CD4-positive, alpha-beta T cell treated with Interleukin-17A for 1 hour (primary cell): ENCODE results near the gene SPTBN5.
A peak's percentile ranks its signal among the peaks of the same experiment; 100 is the strongest.

Experiments used
- DNase-seq: peaks from one replicate; pipeline ENCODE4 v3.0.0-alpha.2; 2020

Gene SPTBN5

DNA sequence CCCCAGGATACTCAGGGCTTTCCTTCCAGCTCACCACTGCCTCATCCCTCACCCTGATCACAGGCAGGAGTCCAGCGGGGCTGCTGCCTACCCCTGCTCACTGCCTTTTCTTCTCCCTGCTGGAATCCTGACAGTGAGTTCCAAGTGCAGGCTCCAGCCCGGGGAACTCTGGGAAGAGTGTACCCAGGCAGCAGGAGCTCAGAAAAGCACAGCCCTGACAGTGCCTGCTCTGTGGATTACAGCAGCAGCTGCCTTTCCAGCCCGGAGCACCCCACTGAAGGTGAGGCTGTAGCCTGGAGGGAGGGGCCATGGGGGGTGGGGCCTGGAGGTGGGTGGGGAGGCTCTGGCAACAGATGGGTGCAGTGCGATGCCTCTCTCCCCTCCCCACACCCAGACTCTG, 72.0 kb downstream of the SPTBN5 start:
- DNase-seq, result no peak

DNA sequence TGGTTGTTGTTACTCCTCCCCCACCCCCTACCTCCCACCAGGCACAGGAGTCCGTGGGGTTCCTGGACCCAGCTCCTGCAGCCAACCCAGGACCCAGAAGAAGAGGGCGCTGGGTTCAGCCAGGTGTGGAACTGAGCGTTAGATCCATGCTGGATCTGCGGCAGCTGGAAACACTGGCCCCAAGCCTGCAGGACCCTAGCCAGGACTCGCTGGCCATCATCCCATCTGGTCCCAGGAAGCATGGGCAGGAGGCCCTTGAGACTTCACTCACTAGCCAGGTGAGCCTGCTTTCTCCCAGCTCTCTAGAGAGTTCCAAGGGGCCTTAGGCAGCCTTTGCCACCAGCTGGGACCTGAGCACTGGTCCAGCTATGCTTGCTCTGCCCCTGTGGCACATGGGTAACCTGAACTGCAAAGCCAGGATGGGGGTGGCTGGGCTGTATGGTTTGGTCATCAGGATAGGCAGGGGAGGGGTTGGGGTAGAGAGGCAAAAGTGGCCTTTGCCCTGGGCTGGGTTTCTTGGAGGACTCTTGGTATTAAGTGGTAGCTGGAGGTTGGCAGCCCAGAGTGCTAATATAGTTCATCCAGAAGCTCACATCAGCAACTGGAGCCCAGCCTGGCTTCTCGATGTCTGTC, 72.9 kb downstream of the SPTBN5 start:
- DNase-seq, result no peak

DNA sequence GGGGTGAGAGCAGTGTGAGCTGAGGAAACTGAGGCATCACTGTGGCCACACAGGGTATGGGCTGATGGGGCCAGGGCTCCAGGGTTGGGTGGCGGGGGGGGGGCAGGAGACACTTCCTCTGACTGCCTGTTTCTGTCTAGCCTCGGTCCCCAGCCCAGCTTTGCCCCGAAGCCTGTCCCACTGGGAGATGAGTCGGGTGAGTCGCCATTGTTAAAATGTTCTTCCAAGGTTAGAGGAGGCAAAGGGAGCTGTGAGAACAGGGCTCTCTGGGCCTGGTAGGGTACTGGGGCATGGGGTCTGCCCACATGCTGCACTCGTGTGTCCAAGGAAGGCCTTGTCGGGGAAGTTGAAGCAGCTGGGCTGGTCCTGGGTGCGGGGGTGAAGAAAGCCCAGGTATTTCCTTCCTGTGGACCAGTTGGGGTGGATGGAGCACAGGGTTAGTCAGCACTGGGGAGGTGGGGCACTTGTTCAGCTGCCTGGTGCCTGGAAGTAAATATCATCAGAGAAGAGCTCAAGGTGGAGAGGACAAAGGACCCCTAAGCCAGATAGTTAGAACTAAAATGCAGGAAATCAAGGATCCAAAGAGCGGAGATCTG, 74.3 kb downstream of the SPTBN5 start:
- DNase-seq, result no peak

DNA sequence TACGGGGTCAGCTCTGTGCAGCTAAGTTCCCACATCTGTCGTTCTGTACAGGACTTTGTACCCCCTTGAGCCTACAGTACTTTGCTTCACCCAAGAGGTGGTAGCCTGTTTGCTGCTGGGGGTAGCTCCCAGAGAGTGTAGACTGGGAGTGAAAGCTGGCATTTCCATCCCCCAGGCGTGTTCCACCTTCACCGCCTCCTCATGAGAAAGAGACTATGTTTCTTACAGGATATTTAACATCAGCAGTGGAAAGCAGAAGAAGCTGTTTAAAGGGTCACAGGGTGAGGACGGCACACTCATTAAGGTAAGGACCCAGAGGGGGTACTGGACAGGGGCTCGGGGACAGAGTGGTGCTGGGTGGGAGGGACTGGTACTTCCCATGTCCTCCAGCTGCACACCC, 76.1 kb downstream of the SPTBN5 start:
- DNase-seq, result no peak

DNA sequence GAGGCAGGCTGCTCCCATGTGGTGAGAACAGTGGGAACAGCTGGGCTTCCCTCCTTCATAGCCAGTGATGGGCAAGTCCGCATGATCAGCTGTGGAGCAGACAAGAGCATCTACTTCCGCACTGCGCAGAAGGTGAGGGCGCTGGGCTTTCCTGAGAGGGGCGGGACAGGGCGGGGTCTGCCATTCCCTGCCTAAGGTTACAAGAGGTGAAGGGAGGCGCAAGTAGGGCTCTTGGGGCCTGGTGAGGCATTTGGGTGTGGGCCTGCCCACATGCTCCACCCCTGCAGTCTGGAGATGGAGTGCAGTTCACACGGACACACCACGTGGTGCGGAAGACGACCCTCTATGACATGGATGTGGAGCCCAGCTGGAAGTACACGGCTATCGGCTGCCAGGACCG, 76.5 kb downstream of the SPTBN5 start:
- no peak for DNase-seq

DNA sequence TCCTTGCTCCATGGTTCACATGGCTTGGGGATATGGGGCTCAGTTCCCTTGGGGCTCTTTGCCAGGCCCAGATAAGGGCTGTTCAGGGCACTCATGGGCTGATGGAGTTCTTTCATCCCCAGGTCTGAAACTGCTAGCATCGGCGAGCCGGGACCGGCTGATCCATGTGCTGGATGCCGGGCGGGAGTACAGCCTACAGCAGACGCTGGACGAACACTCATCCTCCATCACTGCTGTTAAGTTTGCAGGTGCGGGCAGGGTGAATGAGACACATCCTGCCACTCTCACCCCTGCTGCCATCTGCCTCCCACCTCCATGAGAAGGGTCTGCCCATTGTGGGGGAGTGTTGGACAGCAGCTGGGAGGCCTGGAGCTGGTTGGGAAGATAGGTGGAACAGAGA, 77.1 kb downstream of the SPTBN5 start:
- DNase-seq, result no peak

DNA sequence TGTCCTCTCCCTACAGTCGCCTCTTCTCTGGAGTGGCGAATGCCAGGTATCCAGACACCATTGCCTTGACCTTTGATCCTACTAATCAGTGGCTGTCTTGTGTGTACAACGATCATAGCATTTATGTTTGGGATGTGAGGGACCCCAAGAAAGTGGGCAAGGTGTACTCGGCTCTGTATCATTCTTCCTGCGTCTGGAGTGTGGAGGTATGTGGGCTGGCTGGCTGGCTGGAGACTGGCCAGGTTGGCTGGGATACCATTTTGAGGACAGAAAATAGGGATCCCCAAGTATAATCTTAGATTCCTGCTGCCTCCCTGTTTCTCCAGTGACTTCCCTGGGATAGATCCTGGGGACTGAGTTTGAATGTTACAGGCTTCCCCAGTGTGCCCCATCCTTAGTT, 79.3 kb downstream of the SPTBN5 start:
- no peak for DNase-seq

DNA sequence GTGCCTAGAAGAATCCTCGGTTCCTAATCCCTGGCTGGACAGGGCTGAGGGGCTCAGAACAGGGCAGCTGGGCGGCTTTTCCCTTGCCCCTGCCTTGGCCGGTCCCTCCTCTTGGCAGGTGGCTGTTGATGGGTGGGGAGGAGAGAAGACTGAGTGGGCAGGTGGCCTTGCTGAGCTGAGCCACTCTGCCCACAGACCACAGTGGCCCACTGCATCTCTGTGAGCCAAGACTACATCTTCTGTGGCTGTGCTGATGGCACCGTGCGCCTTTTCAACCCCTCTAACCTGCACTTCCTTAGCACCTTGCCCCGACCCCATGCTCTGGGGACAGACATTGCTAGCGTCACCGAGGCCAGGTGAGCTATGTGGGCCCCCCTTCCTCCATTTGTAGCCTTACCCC, 80.4 kb downstream of the SPTBN5 start:
- no peak for DNase-seq

DNA sequence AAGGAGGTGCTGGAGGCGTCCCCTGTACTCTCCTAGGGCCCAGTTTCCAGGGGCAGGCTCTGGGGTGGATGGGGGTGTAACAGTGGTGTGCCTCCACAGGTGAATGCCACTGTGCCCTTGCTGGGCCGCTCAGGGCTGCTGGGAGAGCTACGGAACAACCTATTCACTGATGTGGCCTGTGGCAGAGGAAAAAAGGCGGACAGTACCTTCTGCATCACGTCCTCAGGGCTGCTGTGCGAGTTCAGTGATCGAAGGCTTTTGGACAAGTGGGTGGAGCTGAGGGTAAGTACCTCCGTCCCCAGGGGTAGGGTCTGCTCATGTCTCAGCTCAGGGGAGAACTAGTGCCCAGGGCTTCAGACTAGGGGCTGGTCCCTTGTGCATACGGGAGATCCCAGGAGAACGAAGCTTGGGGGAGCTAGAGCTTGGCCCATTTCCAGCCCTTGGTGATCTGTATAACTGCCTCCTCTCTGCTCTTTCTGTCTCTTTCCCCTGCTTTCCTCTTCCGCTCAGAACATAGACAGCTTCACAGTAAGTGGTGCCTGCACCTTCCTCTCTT, 81.0 kb downstream of the SPTBN5 start:
- no peak for DNase-seq

DNA sequence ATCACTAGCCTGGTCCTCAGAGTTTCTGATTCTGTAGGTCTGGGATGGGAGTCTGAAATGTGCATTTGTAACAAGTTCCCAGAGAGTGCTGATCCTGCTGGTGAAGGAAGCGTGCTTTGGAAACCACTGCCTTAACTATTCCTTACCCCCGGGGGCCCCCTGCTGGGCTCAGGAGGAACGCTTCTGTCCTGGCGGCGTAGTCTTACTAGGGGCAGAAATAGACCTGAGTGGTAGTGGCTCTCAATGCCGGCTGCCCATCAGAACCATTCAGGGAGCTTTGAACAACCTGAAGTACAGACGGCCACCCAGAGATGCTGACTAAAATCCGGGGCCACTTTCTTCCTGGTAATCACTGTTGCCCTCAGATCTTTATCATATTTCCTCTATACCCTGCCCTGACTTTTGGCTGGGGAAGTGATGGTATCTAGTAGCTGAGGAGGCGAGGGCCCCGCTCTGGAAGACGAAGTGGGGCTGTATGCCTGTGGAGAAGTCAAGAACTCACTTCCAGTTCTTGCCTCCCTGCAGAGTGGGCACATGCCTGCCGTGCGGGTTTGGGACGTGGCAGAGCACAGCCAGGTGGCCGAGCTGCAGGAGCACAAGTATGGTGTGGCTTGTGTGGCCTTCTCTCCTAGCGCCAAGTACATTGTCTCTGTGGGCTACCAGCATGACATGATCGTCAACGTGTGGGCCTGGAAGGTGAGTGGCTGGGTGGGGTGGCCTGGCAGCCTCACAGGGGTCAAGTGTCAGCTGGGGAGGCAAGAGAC, 82.2 kb downstream of the SPTBN5 start:
- peak; percentile 80 for DNase-seq

DNA sequence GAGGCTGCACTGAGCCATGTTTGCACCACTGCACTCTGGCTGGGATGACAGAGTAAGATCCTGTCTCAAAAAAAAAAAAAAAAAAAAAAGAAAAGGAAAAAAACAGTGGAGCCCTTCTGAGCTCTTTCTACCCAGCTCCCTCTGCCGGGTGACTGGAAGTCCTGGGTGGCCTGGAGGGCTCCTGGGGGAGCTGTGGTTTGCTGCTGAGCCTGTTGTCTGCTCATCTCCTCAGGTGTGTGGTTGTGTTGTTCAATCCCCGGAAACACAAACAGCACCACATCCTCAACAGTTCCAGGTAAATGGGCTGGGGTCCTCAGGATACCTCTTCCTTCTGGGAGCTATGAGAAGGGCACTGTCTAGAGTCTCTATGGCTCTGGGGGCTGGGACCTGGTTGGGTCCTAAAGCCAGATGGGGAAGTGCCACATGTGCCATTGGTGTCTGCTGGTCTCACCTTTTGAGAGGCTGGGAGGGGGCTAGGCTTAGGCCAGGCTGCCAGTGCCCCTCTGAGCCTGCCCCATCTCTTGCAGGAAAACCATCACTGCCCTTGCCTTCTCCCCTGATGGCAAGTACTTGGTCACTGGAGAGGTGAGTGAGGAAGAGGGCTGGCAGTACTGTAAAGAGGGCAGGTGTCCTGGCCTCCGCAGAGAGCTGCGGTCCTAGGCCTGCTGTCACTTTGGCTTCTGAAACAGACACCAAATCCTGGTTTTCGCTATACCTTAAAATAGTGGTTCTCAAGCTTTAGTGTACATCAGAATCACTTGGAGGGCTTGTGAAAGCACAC, 83.0 kb downstream of the SPTBN5 start:
- DNase-seq, result no peak

DNA sequence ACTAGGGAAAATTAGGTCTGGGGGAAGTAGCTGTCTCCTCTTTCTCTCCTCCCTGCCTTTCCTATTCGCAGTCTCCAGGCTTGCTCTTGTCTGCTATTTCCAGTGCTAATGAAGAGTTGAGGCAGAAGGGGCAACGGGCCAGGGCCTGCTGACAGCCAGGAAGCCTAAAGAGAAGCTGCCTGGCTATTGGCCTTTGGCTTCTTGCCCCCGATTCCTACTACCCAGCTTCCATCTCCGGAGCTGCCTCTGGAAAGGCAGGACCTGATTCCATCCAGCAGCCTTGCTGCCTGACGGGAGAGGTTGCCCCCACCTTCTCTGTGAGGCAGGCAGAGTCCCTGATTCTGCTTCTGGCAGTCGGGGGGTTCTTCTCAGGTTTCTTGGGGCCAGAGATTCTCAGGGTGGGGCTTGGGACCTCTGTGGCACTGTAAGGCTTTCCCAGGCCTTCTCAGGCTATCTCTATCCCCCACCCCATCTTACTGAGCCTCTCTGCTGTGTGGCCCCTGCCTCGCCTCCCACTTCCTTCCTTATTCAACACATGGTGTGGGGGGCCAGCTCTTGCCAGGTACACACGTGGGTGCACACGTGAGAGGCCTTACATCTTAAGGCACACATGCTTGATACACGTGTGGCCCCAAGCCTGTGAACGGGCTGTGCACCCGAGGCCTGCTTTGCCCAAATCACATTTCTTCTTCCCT, 84.2 kb downstream of the SPTBN5 start:
- no peak for DNase-seq

DNA sequence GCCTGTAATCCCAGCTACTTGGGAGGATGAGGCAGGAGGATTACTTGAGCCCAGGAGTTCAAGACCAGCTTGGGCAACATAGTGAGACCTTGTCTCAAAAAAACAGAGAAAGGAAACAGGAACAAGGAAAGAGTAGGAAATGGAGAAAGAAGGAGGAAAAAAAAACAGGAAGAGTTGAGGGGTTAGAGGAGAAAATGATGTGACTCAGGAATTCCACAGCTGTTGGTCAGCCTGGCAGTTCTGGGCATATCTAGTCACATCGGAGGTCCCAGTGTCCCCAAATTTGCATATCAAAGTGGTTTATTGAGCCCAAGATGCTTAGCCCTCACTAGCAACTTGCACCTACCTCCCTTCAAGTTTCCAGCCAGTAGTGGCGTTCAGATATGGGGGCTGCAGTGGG, 84.7 kb downstream of the SPTBN5 start:
- DNase-seq, result no peak

DNA sequence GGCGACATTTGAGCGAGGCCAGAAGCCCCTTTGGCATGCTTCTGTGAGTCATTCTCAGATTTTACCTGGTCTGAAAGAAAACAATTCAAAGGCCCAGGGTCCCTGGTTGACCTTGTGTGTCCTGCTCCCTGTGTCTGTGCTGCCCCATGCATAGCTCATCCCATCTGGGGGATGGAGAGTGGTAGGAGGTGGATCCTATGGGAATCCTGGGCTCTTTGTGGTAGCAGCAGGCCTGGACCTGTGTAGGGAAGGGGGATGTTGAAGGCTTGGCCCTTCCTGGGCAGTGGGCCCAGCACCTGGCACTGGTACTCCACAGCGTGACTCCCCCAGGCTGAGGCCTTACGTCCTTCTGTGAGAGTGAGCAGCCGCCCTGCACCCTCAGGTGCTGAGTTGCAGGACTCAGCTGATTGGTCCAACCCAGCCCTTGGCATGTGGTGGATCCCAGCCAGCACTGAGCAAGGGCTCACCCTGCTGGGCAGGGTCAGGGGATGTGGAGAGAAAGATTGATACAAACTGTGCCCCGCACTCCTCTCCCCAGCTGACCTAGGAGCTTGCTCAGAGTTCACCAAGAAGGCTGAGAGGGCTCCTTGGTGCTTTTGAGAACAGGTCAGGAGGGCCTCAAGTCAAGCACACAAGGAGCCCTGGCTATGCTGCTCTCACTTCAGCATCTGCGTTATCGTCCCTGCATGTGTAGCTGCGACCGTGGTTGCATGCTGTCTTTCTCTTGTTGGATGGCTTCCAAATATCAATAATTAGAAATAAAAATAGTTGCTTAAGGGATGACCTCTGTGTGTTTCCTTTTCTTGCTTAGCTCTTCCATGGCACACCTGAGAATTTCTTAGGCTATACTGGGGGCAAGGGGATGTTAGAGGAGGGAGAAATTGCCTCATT, 87.3 kb downstream of the SPTBN5 start:
- DNase-seq, result no peak

DNA sequence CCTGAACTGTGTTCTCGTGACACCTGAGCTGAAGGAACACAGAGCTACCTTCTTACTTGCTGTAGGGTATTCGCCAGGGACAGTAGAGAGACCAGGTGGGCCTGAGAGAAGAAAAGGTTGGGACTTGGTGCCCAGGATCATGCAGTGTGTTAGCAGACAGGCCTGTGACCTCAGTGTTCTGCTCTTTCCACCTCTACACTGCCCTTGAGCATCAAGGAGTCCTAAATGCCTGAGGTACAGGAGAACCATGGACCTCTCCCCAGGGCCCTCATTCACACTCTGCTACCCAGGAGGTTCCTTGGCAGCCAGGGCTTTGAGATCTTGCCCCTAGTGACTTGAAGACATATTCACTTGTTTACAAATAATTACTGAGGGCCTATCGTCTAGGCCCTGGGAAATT, 88.1 kb downstream of the SPTBN5 start:
- no peak for DNase-seq

DNA sequence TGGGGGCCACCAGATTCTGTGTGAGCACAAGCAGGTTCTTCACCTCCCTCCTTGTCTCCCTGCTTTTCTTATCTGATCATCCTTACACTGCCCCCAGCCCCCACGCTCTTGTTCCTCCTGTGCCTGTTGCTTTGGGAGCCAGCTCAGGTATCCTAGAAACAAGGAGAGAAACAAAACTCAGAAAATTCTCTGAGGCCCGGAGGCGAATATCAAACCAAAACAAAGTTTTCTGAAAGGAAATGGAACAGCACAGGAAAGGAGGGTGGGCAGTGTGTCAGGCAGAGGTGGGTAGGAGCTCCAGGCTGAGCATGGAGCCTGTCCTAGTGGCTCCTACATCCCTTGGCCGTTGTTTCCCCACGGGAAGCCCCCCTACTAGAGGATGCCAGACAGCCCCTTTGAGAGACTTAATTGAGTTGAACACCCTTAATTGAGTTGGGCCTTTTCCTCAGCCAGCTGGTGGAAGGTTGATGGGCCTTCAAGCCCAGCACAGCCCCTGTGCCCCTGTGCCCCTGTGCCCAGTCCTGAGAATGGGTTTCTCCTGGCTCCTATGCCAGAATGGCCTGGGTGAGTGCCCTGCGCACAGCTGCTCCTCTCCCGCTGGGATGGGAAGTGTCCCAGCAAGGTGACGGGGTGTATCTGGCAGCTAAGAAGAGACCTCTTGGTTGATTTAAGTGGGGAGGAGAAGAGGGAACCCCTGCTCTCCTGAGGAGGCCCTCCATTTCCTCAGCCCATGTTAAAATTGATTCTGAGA, 88.8 kb downstream of the SPTBN5 start:
- DNase-seq, result no peak

DNA sequence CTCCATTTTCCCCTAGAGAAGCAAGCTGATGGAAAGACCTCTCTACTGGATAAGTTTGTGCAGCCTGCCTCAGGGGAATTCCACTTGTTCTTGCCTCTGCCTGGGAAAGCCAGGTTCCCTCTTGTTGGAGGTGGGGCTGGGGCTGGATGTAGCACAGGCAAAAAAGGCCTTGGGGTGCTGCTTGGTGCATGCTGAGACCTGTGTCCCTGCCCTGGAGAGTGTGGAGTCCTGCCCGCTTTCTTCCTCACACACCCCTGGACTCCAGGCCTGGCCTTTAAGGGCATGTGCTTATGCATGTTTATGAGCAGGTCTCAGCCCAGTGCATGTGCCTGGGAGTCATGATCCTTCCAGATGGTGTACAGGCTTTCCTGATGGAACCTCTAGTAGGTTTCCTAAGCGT, 89.5 kb downstream of the SPTBN5 start:
- DNase-seq, result no peak

DNA sequence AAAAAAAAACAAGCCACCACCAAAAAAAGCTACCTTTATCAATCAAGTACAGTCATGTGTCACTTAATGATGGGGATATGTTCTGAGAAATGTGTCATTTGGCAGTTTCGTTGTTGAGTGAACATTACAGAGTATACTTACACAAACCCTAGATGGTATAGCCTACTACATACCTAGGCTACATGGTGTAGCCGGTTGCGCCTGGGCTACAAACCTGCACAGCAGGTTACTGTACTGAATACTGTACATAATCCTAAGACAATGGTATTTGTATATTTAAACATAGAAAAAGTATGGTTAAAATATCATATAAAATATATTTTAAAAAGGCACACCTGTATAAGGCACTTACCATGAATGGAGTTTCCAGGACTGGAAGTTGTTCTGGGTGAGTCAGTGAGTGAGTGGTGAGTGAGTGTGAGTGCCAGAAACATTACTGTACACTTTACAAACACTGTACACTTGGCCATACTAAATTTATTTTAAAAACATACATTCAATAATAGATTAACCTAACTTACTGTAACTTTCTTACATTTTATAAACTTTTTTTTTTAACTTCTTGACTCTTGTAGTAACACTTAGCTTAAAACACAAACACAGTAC, 91.9 kb downstream of the SPTBN5 start:
- DNase-seq, result no peak

DNA sequence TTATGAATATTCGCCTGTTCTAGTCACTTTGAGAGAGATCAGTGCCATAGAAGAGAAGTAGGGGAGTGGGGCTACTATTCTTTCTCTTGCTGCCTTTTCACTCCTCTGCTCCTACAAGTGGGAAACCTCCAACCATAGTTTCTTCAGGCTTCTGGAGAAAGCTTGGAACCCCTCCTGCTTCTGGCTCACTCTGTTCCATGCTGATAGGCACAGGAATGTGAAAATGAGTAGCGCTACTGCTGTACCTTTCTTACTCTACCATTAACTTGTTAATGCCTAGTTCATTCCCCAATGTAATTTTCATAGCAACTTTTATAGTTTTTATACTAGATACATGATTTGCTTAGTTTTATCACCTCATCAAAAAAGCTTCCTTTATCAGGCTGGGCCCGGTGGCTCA, 92.7 kb downstream of the SPTBN5 start:
- no peak for DNase-seq

DNA sequence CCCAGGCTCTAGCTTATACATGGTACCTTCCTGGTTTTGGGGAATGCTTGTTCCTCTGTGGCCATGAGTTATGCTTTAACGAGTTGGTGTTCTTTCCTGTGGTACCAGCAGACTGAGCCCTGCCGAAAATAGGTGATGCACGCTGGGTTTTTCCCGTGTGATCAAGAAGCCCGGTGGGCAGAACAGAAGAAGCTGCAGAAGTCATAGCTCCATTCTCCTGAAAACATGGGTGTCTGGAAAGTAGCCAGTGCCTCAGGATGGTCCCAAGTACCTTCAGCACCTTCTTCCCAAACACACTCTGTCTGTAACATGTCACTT, 94.4 kb downstream of the SPTBN5 start:
- no peak for DNase-seq
